HG03378 (cell line): ENCODE data around the gene CST3.
A peak's percentile ranks its signal among the peaks of the same experiment; 100 is the strongest.
"Not testable (repeated sequence)": the region's sequence is repeated elsewhere in the genome, so short reads cannot be mapped to it uniquely, and the experiment has no call there.

Experiments
- ATAC-seq: cut with Tn5 transposase; IDR thresholded peaks from one replicate; pipeline ENCODE4 v1.9.1; 2021; ENCODE audit warnings: mild to moderate bottlenecking, moderate library complexity; ENCODE audit not compliant: unreplicated experiment

The CST3 gene

DNA sequence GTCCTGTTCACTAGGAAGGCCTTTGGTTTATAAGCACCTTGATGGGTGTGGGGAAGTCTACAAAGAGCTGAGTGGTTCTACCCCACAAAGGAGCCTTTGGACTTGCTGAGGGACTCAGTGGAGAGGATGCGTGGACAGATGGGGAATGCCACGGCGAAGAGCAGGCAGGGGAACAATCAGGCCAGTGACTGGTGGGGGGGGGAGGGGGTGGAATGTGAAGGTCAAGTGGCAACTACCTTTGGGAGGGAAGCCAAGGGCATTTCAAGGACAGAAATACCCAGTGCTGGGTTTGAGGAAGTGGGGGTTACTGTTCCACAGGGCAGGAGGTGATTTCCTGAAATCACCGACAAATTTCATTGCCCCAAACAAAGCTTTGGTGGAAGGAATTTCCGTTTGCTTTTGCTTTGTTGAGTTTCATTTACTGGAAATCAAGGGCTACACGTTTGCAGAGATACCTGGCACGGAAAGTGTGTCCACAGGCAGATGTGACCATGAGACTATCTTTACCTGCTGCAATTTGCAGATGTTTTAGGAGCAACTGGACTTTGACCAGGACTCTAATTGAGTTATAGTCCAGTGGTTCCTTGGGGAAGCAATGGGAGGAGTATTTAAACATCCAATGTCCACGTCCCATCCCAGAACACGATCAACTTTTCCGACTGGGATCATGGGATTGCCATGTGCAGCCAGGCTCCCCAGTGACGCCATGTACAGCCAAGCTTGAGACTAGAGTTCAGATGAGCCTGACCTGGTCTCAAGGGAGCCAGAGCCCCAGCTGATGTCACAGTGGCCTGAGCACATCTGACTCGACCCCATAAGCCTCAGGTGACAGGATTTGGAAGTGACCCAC is 8.0 kb downstream of the CST3 start:
- ATAC-seq: no peak

- no peak for ATAC-seq
Measured at GRCh38 chr20:23629017-23629541, 8.7 kb downstream of the CST3 start.

- no peak for ATAC-seq
Measured at GRCh38 chr20:23628402-23629016, 9.2 kb downstream of the CST3 start.

DNA sequence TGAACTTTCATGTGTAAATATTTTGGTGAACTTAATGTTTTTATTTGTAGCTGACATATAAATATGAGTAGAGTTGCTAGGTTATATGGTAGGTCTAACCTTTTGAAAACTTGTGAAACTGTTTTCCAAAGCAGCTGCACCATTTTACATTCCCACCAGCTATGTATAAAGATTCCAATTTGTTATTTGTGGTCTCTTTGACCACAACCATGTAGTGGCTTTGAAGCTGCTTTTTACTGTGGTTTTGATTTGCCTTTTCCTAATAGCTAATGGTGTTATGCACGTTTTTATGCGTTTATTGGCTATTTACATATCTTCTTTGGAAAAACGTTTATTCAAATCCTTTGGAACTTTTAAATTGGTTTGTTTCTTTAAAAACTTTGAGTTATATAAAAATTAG is 10.3 kb downstream of the CST3 start:
- ATAC-seq: no peak

DNA sequence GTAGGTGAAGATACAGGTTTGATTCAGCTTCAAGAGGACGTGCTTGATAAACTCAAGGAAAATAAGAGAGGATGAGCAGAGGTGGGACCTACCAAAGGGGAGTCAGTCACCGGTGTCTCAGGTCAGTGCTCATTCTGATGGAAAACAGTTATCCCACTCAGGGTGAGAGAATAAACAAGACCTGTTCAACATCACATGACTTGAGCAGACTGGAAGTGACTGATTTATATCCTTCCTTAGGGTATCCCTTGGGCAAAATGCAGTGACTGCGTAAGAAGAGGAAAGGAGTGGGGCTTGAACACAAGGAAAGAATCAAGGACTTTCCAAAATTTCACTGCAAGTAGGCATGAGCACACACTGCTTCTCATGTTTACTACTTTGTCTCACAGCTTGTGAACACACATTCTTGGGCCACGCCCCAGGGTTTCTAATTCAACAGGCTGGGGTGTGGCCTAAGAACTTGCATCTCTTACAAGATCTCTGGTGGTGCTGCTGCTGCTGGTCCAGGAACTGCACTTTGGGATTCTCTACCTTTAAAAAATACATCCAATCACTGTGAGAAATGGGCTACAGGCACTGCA is 11.6 kb downstream of the CST3 start:
- no peak for ATAC-seq

DNA sequence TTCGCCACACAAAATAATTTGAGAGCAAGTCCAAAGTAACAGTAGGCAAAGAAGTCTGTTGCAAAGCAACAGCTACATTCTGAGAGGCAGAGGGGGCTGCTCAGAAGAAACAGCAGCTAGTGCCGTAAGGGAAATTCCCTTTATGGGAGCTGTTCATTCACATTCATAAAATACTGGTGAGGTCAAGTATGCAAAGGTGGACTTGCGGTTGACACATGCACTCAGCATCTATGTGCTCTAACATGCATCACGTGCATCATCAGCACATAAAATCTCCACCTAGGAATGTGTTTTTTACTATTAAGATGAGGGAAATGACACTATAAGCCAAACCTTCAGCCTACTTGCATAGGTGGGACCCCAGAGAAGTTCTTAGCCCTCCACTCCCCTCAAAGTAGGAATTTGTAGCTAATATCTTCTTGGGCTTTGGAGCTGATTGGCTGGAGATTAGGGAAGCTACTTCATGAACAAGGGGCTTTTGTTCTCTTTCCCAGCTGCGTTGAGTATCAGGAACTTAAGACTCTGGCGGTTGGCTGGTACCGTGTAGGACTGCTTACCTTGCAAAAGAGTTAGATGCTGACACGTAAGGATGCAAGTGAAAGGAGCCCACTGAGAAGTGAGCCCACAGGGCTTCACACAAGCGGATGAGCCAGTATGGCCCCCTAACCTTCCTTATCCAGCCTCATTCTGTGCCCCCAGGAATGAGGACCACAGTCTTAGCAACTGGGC is 12.4 kb downstream of the CST3 start:
- ATAC-seq: no peak

DNA sequence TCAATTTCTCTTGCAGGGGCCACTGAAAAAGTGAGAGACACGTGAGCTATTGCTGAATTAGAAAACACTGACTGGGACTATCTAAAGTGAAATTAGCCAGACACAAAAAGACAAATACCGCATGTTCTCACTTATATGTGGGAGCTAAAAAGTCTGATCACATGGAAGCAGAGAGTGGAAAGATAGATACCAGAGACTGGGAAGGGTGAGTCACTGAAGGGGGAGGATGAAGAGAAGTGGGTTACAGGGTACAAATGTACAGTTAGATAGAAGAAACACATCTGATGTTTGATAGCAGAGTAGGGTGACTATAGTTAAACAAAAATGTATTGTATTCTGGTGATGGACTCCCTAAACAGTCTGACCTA is 13.4 kb downstream of the CST3 start:
- ATAC-seq: no peak

DNA sequence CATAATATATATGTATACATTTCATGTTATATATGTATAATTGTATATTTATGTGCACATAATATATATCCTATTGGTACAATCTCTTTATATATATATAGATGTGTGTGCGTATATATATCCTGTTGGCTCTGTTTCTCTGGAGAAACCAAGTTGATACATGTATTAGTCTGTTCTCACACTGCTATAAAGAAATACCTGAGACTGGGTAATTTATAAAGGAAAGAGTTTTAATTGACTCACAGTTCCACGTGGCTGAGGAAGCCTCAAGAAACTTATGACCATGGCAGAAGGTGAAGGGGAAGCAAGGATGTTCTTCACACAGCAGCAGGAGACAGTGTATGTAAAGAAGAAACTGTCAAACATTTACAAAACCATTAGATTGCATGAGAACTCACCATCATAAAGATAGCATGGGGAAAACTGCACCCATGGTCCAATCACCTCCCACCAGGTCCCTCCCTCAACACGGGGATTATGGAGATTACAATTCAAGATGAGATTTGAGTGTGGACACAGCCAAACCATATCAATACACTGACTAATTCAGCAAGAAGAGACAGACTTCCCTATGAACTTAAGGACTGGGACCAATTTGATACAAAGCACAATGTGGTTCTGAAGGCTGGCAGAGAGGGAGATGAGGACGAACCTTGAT is 14.0 kb downstream of the CST3 start:
- ATAC-seq: no peak

GRCh38 chr20:23622839-23623343 is 14.9 kb downstream of the CST3 start:
- ATAC-seq: peak; percentile 68

DNA sequence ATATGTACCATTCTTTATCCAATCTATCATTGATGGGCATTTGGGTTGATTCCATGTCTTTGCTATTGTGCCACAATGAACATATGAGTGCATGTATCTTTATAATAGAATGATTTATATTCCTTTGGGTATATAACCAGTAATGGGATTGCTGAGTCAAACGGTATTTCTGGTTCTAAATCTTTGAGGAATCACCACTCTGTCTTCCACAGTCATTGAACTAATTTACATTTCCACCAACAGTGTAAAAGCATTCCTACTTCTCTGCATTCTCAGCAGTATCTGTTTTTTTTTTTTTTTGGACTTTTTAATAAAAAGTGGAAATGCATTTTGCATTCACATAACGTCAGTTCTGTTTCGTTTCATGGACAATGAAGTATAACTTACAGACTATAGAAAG is 15.4 kb downstream of the CST3 start:
- not testable (repeated sequence) for ATAC-seq

DNA sequence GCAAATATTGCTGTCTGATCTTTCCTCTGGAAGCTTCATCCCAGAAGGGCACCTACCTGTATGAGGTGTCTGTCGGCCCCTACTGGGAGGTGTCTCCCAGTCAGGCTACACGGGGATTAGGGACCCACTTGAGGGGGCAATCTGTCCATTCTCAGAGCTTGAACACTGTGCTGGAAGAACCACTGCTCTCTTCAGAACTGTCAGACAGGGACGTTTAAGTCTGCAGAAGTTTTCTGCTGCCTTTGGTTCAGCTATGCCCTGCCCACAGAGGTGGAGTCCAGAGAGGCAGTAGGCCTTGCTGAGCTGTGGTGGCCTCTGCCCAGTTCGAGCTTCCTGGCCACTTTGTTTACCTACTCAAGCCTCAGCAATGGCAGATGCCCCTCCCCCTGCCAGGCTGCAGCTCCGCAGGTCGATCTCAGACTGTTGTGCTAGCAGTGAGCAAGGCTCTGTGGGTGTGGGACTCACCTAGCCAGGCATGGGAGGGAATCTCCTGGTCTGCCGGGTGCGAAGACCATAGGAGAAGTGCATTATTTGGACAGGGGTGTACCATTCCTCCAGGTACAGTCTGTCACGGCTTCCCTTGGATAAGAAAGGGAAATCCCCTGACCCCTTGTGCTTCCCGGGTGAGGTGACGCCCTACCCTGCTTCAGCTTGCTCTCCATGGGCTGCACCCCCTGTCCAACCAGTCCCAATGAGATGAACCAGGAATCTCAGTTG is 16.9 kb downstream of the CST3 start:
- ATAC-seq: not testable (repeated sequence)

GRCh38 chr20:23614163-23614562 is 23.6 kb downstream of the CST3 start:
- no peak for ATAC-seq

DNA sequence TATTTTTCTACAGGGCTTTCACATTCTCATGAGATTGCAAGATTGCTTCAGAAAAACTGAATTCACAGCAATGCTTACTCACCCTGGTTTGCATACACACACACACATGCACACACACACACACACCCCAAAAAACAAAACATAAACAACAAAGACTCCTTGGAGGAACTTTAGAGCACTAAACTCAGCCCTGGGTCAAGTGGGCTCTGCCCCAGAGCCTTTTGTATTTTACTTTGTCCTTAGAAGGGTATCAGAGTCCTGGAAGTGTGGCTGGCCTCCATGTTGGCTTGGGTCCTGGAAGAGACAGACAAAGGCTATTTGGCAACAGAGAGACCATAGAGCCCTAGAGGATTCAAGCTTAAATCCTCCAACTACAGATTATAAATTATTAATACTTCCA is 24.1 kb downstream of the CST3 start:
- no peak for ATAC-seq

GRCh38 chr20:23612396-23612795 is 25.4 kb downstream of the CST3 start:
- no peak for ATAC-seq

DNA sequence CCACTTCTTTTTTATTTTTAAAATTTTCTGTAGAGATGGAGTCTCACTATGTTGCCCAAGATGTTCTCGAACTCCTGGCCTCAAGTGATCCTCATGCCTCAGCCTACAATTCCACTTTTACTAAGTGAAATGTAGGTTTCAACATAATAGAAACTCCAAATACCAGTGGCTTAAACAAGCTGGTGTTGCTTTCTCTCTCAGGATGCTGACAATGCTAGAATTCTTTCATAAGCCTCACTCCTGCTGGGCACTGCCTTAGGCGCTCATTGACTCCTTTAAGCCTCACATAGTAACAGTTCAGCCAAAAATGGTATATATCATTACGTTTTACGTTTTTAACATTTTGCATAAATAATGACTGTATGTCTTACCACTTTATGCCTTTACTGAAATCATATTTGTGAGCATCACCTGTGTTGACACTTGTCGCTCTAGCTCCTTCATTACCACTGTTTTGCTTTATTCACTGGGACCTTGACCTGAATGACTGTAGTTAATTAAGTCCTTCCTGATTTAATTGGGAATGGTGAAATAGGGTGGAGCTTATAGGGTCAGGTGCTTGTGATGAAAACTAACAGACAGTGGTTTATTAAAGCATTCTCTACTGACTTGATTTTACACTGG is 28.2 kb downstream of the CST3 start:
- ATAC-seq: no peak

DNA sequence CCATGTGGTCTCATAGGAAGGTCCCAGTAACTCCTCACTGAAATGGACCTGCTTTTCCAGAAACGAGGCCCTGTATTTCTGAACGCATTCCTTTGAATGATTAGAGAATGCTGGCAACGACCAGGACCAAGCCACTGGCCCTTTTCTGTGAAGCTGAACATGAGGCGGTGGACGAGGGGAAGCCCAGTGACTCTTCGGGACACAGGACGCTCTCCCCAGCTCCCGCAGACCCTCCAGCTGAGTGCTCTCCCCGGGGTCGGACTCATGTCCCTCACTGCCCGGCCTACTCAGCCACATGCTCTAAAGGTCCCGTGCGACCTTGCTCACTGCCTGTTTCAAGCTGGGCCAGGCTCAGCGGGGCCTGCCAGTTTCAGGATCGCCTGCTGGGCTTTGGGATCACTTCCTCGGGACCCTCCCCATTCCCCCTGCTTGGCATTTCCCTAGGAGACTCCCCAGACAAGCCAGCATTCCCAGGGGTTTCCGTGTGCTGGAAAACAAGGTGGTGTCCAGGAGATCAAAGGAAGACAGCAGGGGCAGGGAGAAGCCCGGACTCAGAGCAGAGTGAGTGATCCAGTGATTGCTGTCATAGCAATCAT is 29.4 kb downstream of the CST3 start:
- no peak for ATAC-seq

DNA sequence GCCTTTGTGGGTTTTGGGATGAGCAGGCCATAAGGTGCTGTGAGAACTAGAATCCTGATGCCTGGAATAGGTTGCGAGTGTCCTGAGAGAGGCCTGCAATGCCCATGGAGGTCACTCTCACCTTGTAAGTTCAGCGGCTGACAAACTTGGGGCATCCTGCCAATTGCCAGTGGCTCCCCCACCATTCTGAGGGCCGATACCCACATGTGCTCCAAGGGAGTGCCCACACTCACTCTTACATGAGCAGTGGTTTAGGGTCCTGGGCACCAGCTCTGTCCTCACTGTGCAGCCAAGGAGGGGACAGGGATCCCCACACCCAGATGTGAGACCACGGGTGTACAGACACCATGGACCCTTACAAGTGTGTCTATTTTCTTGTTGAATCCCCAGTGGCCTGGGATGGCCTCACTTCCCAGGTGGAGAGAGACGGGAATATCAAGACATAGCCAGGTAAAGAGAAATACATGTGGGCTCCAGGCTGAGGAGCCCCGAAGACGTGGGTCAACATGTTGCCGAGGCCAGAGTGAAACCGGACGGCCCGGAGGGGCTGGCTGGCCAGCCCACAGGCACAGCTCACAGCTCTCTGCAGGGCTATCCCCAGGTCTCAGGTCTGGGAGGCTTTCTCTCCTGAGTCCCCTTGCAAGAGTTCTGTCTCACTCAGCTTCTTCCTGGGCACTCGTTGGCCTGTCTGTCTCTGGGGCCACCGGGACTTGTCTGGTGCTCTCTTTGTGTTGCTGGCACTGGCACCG is 30.1 kb downstream of the CST3 start:
- ATAC-seq: no peak

DNA sequence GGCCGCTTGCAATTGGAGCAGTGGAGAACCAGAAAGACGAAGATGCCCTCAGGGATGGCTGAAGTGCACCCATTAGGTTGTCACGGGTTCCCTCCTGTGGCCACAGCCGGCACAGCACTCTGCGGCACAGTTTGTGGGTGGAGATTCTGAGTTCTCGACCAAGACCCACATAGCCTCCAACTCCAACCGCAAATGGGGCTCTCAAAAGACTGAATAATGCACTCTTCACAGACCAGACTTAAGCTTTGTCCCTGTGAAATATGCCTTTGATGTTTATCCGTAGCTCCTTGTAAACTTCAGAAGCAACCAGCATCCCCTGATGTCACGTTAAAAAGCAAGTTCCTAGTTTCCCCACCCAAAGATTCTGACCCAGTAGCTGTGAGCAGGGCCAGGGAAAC is 31.1 kb downstream of the CST3 start:
- peak; percentile 81 for ATAC-seq
